ENCODE measurements around the gene ANKRD37. TPM values are rescaled to one million over a fixed set of nuclear protein-coding genes. Genes with fewer than 3 reads are reported as not detected.

ANKRD37 gene
- total RNA-seq, 1 experiment from 2014 or later, result 3.7 TPM

- Histone ChIP-seq H3K4me1 (ENCODE audit: insufficient read depth, low read length) (no peaks in the 10 kb centered on the region; the same call in 1 of the 2 replicates), H3K79me1 (ENCODE audit: insufficient read depth, low read depth, low read length, poor library complexity, severe bottlenecking) (peaks cover 2% of the 10 kb centered on the region), H3K27ac (ENCODE audit: insufficient read length, low read depth, low read length) (no peak overlapping the region), H2BK120ac (ENCODE audit: low read depth, low read length, poor library complexity, severe bottlenecking) (no peak overlapping the region), H2AFZ (ENCODE audit: low read length) (no peak overlapping the region), H4K20me1 (ENCODE audit: control insufficient read depth, insufficient read depth, insufficient read length) (no peaks in the 10 kb centered on the region), H3K23ac (ENCODE audit: insufficient read length, low read depth, low read length) (no peak overlapping the region), H2BK5ac (ENCODE audit: insufficient read length, low read length) (no peak overlapping the region), H3K9ac (ENCODE audit: extremely low read depth, insufficient read length, low read length) (no peak overlapping the region), H3T11ph (ENCODE audit: low read length) (no peak overlapping the region), H2BK20ac (ENCODE audit: low read depth, low read length, poor library complexity, severe bottlenecking) (no peak overlapping the region), H3K23me2 (ENCODE audit: insufficient read length, low read depth, low read length, poor library complexity, severe bottlenecking) (peaks cover 5% of the 10 kb centered on the region), H3K56ac (ENCODE audit: insufficient read length, low read depth, low read length) (no peak overlapping the region), H3K79me2 (ENCODE audit: insufficient read depth, low read length) (no peaks in the 10 kb centered on the region), H3K27me3 (ENCODE audit: insufficient read depth, low read length) (no peaks in the 10 kb centered on the region), H3K4me2 (ENCODE audit: insufficient read depth, insufficient read length, low read length) (no peak overlapping the region), H2AK5ac (ENCODE audit: insufficient read length, low read length) (no peak overlapping the region), H4K91ac (ENCODE audit: insufficient read length, low read depth, low read length) (no peak overlapping the region), H3K9me3 (ENCODE audit: control insufficient read depth, low read depth, low read length) (no peaks in the 10 kb centered on the region), H2BK12ac (ENCODE audit: insufficient read length, low read depth, low read length) (no peak overlapping the region), H4K5ac (ENCODE audit: insufficient read length, low read depth, low read length) (no peak overlapping the region), H3K18ac (ENCODE audit: insufficient read length, low read depth, low read length) (no peak overlapping the region), H3K4ac (ENCODE audit: low read depth, low read length) (no peak overlapping the region), H4K8ac (replicated peaks; ENCODE audit: insufficient read length, low read depth, low read length) (no peak overlapping the region), H3K14ac (ENCODE audit: insufficient read depth, low read length) (no peak overlapping the region), H2BK15ac (ENCODE audit: low read depth, low read length) (no peak overlapping the region)
- no peaks in the 10 kb centered on the region; a peak in 1 of 5 replicates for H3K9me3 Mint-ChIP-seq
- 100% methylated on average over 1 of the region's 22 CpGs for WGBS (ENCODE audit: extremely low coverage, insufficient read length, low lambda C conversion rate)
- no peaks in the 10 kb centered on the region for H3K27me3 Mint-ChIP-seq (ENCODE audit: low read depth)
- DNase-seq, result no peak
- H3K27ac Mint-ChIP-seq, result no peak overlapping the region
- peaks cover 7 to 9% of the 10 kb centered on the region in 2 experiments for H3K4me1 Mint-ChIP-seq
- peak overlapping the region; percentile 13 to 34 for H3K4me3 Mint-ChIP-seq
- no peaks in the 10 kb centered on the region for H3K36me3 Mint-ChIP-seq (ENCODE audit: insufficient read depth in 1 of 3, low read depth in 3 of 3)
- no peak for TF ChIP-seq CTCF (conservative IDR thresholded peaks at IDR 0.05)
Measured at GRCh38 chr4:185426960-185427688, 30.5 kb downstream of the ANKRD37 start.

All from H9 (cell line).